ENCODE data around the gene SEC24D. TPM values are rescaled to one million over a fixed set of nuclear protein-coding genes. Genes with fewer than 3 reads are reported as not detected.
A peak's percentile ranks its signal among the peaks of the same experiment; 100 is the strongest.

Gene SEC24D
- total and polyA plus RNA-seq, 2 donors (not counting 3 experiments of a cell fraction or from before 2014, with no cell fraction given) = 81.5 to 127 TPM

GRCh38 chr4:118842055-118842454, 6.1 kb upstream of the SEC24D start:
- Histone ChIP-seq H3K9ac (replicated peaks; ENCODE audit: extremely low read depth, insufficient read depth, low read length) (no peak overlapping the region), H4K20me1 (replicated peaks; ENCODE audit: control insufficient read depth, extremely low read depth, insufficient read depth, low read length) (no peaks in the 10 kb centered on the region), H3K9me3 (replicated peaks; ENCODE audit: control insufficient read depth, insufficient read depth, low read length) (no peaks in the 10 kb centered on the region), H3K9me1 (replicated peaks; ENCODE audit: control insufficient read depth, extremely low read depth, insufficient read depth, low read length) (no peaks in the 10 kb centered on the region), H3K36me3 (ENCODE audit: control insufficient read depth in 2 of 2, extremely low read depth in 1 of 2, insufficient read depth in 2 of 2, low read length in 2 of 2) (no peaks in the 10 kb centered on the region), H3K79me2 (ENCODE audit: control insufficient read depth, insufficient read depth, low read length) (no peaks in the 10 kb centered on the region), H2AFZ (ENCODE audit: low read depth, low read length) (no peak overlapping the region), H3K4me1 (ENCODE audit: control insufficient read depth, extremely low read depth, insufficient read depth, low read length) (peaks cover 15% of the 10 kb centered on the region), H3K27me3 (ENCODE audit: control insufficient read depth in 2 of 2, insufficient read depth in 2 of 2, low read length in 2 of 2) (no peaks in the 10 kb centered on the region), H3K4me2 (ENCODE audit: insufficient read depth, low read length) (peak overlapping the region; percentile 73), H3K27ac (ENCODE audit: insufficient read depth, low read depth, low read length) (no peak overlapping the region), H3K4me3 (replicated peaks in 1 of 3; ENCODE audit: insufficient read depth in 1 of 3, low read depth in 1 of 3, low read length in 3 of 3) (peak overlapping the region in 1 of 3 experiments; percentile 3)
- CTCF ChIA-PET = interaction anchor here (0.6 to 1.5 kb wide), 5 partner anchors 8 to 47 kb away, joined by 3 to 8 read pairs (median 3); partner anchors contain the start of gene SYNPO2
- BruUV-seq (replicated peaks) = no TSS peak
- FAIRE-seq (peak; percentile 38), DNase-seq (ENCODE audit: low read depth, low spot score) (peak; percentile 71)
- POLR2A ChIA-PET = no interaction called here
- TF ChIP-seq FOS (IDR thresholded peaks at IDR 0.05; ENCODE audit: borderline replicate concordance, insufficient read depth, low read length) (peak; percentile 87), GATA2 (IDR thresholded peaks at IDR 0.05; ENCODE audit: insufficient read depth, insufficient read length, low read depth, low read length) (peak; percentile 78), JUN (IDR thresholded peaks at IDR 0.05; ENCODE audit: borderline replicate concordance, insufficient read depth, insufficient read length, low read depth) (peak; percentile 57), MYC (IDR thresholded peaks at IDR 0.05; ENCODE audit: low read depth, low read length) (no peak)
- dilution Hi-C loops (cut with MboI; ENCODE audit: extremely low pct_ligation_motif_present, low sequenced_read_pairs) = no loop called here
- intact Hi-C loops (cut with micrococcal nuclease) = no loop called here

- DNase-seq (ENCODE audit: low read depth, low spot score) = no peak
- Histone ChIP-seq H3K9ac (replicated peaks; ENCODE audit: extremely low read depth, insufficient read depth, low read length) (no peak overlapping the region), H3K4me1 (ENCODE audit: control insufficient read depth, extremely low read depth, insufficient read depth, low read length) (peaks cover 24% of the 10 kb centered on the region), H3K79me2 (ENCODE audit: control insufficient read depth, insufficient read depth, low read length) (peaks cover 13% of the 10 kb centered on the region), H2AFZ (ENCODE audit: low read depth, low read length) (no peak overlapping the region), H3K36me3 (ENCODE audit: control insufficient read depth in 2 of 2, extremely low read depth in 1 of 2, insufficient read depth in 2 of 2, low read length in 2 of 2) (no peaks in the 10 kb centered on the region), H3K4me3 (replicated peaks in 1 of 3; ENCODE audit: insufficient read depth in 1 of 3, low read depth in 1 of 3, low read length in 3 of 3) (no peak overlapping the region), H3K27ac (ENCODE audit: insufficient read depth, low read depth, low read length) (no peak overlapping the region), H3K4me2 (ENCODE audit: insufficient read depth, low read length) (no peak overlapping the region), H3K27me3 (ENCODE audit: control insufficient read depth in 2 of 2, insufficient read depth in 2 of 2, low read length in 2 of 2) (no peaks in the 10 kb centered on the region), H3K9me1 (replicated peaks; ENCODE audit: control insufficient read depth, extremely low read depth, insufficient read depth, low read length) (no peaks in the 10 kb centered on the region), H4K20me1 (replicated peaks; ENCODE audit: control insufficient read depth, extremely low read depth, insufficient read depth, low read length) (no peaks in the 10 kb centered on the region), H3K9me3 (replicated peaks; ENCODE audit: control insufficient read depth, insufficient read depth, low read length) (no peaks in the 10 kb centered on the region)
- no TSS peak for BruUV-seq (replicated peaks)
- POLR2A ChIA-PET = interaction anchor here (0.6 kb wide), 1 partner anchor 11 kb away, joined by 4 read pairs; no protein-coding TSS in a partner anchor
- FAIRE-seq = no peak
- dilution Hi-C loops (cut with MboI; ENCODE audit: extremely low pct_ligation_motif_present, low sequenced_read_pairs) = no loop called here
- TF ChIP-seq FOS (IDR thresholded peaks at IDR 0.05; ENCODE audit: borderline replicate concordance, insufficient read depth, low read length) (no peak), POLR2A (IDR thresholded peaks at IDR 0.05; ENCODE audit: low read depth, low read length) (no peak)
- TF ChIP-seq, protein P1, sequence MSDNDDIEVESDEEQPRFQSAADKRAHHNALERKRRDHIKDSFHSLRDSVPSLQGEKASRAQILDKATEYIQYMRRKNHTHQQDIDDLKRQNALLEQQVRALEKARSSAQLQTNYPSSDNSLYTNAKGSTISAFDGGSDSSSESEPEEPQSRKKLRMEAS (IDR thresholded peaks at IDR 0.05; ENCODE audit: insufficient read depth, insufficient read length) = no peak
- intact Hi-C loops (cut with micrococcal nuclease) = loop anchor here (5.0 to 10.0 kb wide), 4 partner anchors 128 to 685 kb away; partner anchors contain the start of gene USP53
- CTCF ChIA-PET = interaction anchor here (1.2 to 2.1 kb wide), 4 partner anchors 16 to 65 kb away, joined by 3 to 9 read pairs (median 8); no protein-coding TSS in a partner anchor
These were observed 3.4 kb upstream of the SEC24D start for GRCh38 chr4:118839221-118839927.
